Skeletal muscle satellite cell (primary cell): ENCODE measurements around the gene GPHA2.

Experiments
- H3K27me3 ChIP-seq: 2 replicates; pipeline ENCODE4 v1.7.0; 2013; ENCODE audit warnings: low read length; ENCODE audit not compliant: control insufficient read depth, insufficient read depth
- H3K36me3 ChIP-seq: 2 replicates; pipeline ENCODE4 v1.7.0; 2013; ENCODE audit warnings: mild to moderate bottlenecking, control low read depth, low read length; ENCODE audit not compliant: insufficient read depth
- H3K4me1 ChIP-seq: 2 replicates; pipeline ENCODE4 v1.7.0; 2013; ENCODE audit warnings: low read length; ENCODE audit not compliant: control insufficient read depth, insufficient read depth
- H3K4me2 ChIP-seq: 2 replicates; pipeline ENCODE4 v1.7.0; 2013; ENCODE audit warnings: mild to moderate bottlenecking, low read length
- H3K4me3 ChIP-seq: 2 replicates; pipeline ENCODE4 v1.7.0; 2013; ENCODE audit warnings: low read length
- H3K9ac ChIP-seq: 2 replicates; pipeline ENCODE4 v1.7.0; 2013; ENCODE audit warnings: mild to moderate bottlenecking, low read depth, low read length, moderate library complexity
- H3K9me3 ChIP-seq: replicated peaks from 2 replicates; pipeline ENCODE4 v1.7.0; 2013; ENCODE audit warnings: mild to moderate bottlenecking, control low read depth, low read length

Gene GPHA2

DNA sequence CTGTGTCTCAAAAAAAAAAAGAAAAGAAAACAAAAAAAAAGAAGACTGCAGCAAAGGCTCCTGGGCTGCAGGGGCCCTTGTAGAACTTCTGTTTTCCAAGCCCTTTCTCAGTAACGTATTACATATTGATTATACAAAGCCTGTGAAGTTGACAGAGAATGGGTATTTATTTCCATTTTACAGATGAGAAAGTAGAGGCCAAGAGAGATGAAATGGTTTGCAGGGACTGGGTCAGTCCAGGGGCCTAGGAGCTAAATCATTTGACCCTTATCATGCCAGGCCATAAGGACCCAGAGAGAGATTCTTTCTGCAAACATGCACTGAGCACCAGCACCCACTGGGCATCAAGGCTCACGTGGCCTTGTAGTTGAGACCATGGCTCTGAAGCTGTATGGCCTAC lies 6.7 kb downstream of the GPHA2 start:
- no peaks in the 10 kb centered on the region for H3K27me3 ChIP-seq

DNA sequence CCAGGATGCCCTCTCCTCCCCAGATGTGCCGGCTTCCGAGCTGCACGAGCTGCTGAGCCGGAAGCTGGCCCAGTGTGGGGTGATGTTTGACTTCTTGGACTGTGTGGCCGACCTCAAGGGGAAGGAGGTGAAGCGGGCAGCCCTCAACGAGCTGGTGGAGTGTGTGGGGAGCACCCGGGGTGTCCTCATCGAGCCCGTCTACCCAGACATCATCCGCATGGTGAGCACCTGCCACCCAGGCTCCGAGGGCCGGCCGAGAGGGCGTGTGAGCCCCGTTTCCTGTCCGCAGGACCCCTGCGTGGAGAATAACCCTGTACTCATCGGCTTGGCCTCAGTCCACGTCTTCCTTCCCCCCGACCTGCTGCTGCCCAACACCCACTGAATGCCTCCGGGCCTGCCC lies 9.0 kb downstream of the GPHA2 start:
- H3K36me3 ChIP-seq = peaks cover 36% of the 10 kb centered on the region
- no peaks in the 10 kb centered on the region for H3K27me3 ChIP-seq
- H3K4me1 ChIP-seq = peaks cover 15% of the 10 kb centered on the region
- H3K4me3 ChIP-seq = no peak overlapping the region
- no peak overlapping the region for H3K4me2 ChIP-seq
- H3K9ac ChIP-seq = no peak overlapping the region
- H3K9me3 ChIP-seq = no peaks in the 10 kb centered on the region

More for the DNA sequence above, 6.7 kb downstream of the GPHA2 start:
- Histone ChIP-seq H3K9ac (no peak overlapping the region), H3K4me2 (no peak overlapping the region), H3K4me1 (peaks cover 12% of the 10 kb centered on the region), H3K4me3 (no peak overlapping the region), H3K9me3 (no peaks in the 10 kb centered on the region), H3K36me3 (peaks cover 59% of the 10 kb centered on the region)

DNA sequence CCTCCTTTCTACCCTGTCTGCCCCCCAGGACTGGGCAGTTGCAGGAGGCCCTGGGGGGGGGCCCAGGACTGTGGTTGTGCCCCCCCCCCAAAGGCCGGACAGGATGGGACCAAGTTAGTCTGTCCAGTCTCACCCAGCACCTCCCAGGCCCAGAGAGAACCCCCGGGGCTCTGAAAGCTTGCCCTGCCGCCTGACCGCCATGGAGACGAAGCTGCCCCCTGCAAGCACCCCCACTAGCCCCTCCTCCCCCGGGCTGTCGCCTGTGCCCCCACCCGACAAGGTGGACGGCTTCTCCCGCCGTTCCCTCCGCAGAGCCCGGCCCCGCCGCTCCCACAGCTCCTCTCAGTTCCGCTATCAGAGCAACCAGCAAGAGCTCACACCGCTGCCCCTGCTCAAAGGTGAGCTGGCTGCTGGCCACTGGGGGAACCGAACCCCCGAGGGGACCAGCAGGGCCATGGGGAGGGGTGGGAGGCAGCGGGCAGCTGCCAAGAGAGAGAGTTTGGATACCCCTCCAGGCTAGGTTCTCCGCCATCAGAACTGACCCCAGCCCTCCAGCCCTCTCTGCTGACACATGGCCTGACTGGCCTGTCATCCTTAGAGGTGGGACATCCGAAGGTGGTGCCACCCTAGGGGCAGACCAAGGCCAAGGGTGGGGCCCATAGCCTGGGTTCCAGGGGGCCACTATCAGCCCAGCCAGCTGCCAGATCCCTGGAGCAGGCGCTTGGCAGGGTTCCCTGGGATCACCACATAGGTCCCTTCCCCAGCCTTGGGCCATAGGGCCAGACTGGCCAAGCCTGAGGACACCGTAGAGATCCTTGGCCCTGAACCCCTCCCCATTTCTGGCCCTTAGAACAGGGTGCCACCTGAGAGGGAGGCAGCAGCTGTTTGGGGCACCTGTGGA lies 9.9 kb downstream of the GPHA2 start:
- no peaks in the 10 kb centered on the region for H3K9me3 ChIP-seq
- H3K36me3 ChIP-seq = peaks cover 28% of the 10 kb centered on the region
- H3K4me3 ChIP-seq = peak overlapping the region; percentile 93
- peaks cover 15% of the 10 kb centered on the region for H3K4me1 ChIP-seq
- H3K9ac ChIP-seq = peak overlapping the region; percentile 87
- H3K27me3 ChIP-seq = no peaks in the 10 kb centered on the region
- peak overlapping the region; percentile 94 for H3K4me2 ChIP-seq

DNA sequence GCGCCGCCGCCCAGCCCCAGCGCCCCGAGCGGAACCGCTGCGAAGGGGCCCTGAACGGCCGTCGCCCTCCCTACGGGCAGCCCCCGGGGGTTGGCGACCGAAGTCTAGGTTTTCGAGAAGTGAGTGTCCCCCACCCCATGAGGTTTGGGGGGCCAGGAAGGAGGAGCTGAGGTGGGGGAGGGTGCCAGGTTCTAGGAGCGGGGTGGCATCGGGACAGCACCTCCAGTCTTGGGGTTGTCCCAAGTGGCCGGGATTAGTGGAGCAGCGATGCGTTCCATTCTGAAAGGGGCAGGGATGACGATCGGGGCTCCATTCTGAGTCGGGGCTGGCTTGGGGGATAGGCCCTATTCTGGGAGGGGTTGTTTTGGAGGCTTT lies 10.8 kb downstream of the GPHA2 start:
- H3K4me2 ChIP-seq = peak overlapping the region; percentile 94
- H3K27me3 ChIP-seq = no peaks in the 10 kb centered on the region
- peak overlapping the region; percentile 93 for H3K4me3 ChIP-seq
- H3K4me1 ChIP-seq = peaks cover 15% of the 10 kb centered on the region
- H3K36me3 ChIP-seq = peaks cover 19% of the 10 kb centered on the region
- H3K9ac ChIP-seq = peak overlapping the region; percentile 87
- no peaks in the 10 kb centered on the region for H3K9me3 ChIP-seq

DNA sequence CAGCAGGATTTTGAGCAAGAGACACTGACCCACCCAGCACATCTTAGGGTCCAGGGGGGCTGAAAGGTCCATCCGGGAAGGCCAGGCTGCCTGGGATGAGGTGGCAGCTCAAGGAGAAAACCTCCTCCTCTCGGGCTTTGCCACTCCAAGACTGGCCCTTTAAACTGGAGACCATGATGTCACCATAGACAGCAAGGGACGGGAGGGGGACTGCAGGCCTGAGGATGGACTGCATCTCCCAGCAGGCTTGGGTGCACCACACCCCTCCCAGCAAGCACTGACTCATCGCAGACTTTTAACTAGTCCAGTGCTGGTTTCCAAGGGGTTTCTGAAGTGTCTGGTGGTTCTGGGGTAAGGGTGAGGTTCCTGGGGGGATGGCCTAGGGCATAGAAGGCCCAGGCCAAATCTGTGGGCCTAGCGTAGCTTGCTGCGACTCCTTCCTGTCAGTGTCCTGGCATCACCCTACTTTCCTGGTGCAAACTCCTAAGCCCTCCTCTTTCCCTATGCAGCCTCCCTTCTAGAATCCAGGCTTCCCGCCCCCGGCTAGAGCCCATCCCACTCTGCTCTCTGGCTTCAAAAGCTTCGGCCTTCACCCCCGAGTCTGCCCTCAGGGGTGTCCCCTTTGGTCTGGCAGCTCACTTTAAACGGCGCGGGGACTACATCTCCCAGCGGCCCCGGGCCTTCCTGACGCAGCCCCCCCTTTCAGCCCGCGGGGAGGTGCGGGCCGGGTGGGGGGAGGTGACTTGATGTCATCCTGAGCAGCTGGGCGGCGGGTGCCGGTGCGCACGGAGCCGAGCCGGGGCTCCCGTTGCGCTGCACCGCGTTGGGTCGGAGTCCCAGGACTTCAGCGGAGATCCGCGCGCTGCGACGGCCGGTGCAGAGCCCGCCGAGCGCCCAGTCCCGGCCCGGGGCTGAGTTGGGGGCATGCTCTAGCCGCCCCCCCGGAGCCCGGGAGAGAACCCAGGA lies 11.5 kb downstream of the GPHA2 start, which contains the start of gene PPP2R5B:
Gene PPP2R5B, plus strand, starts transcription at position 746 of the 966 bp plus-strand sequence. CDS start 1,046 bp downstream, outside the sequence.
- Histone ChIP-seq H3K36me3 (peaks cover 18% of the 10 kb centered on the region), H3K4me1 (peaks cover 15% of the 10 kb centered on the region), H3K27me3 (no peaks in the 10 kb centered on the region), H3K4me2 (peak within 1 kb of the TSS; percentile 94), H3K9me3 (no peaks in the 10 kb centered on the region), H3K4me3 (peak within 1 kb of the TSS; percentile 93), H3K9ac (peak within 1 kb of the TSS; percentile 87)

DNA sequence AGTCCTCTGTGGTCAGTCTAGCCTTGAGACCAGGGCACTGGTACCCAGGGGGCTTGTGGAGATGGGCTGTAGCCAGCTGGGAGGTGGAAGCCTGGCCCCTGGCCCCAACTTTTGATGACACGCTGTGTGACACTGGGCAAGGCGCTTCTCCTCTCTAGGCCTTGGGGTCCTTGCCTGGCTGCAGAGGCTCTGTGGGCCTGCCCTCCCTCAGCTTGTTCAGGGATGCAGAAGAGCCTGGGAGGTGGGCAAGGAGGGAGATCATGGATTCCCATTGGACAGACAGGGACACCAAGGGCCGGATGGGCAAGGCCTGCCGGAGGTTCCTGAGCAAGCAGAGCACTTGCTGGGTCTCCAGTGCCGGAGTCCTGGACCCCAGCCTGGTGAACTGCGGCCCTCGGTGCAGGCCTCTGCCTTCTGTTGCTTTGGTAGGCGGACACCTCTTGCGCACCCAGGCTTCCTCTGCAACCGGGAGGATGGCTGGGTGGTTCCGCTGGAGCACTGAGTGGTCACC lies 12.5 kb downstream of the GPHA2 start:
- peaks cover 18% of the 10 kb centered on the region for H3K4me1 ChIP-seq
- H3K36me3 ChIP-seq = peaks cover 16% of the 10 kb centered on the region
- peak overlapping the region; percentile 94 for H3K4me2 ChIP-seq
- no peaks in the 10 kb centered on the region for H3K27me3 ChIP-seq
- H3K9ac ChIP-seq = no peak overlapping the region
- no peak overlapping the region for H3K4me3 ChIP-seq
- no peaks in the 10 kb centered on the region for H3K9me3 ChIP-seq

DNA sequence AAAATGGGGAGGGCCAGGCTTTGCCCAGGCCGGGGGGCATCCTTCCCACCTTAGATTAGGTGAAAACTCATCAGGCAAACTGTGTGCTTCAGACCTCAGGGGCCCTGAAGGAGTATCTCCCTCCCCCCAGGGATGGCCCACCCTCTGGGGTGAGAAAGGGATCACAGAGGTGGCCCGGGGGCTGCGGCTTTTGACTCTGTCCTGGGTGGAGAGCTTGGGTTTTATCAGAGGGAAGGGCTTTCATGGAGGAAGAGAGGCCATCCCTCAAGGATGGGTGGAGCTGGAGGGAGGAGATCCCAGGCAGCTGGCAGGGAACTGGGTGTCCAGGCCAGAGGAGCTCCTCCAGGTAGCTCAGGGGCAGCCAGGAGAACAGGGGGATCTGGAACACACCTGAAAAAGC lies 14.3 kb downstream of the GPHA2 start:
- Histone ChIP-seq H3K4me2 (no peak overlapping the region), H3K4me1 (peaks cover 25% of the 10 kb centered on the region), H3K27me3 (no peaks in the 10 kb centered on the region), H3K36me3 (peaks cover 2% of the 10 kb centered on the region), H3K9ac (no peak overlapping the region), H3K9me3 (no peaks in the 10 kb centered on the region), H3K4me3 (no peak overlapping the region)

DNA sequence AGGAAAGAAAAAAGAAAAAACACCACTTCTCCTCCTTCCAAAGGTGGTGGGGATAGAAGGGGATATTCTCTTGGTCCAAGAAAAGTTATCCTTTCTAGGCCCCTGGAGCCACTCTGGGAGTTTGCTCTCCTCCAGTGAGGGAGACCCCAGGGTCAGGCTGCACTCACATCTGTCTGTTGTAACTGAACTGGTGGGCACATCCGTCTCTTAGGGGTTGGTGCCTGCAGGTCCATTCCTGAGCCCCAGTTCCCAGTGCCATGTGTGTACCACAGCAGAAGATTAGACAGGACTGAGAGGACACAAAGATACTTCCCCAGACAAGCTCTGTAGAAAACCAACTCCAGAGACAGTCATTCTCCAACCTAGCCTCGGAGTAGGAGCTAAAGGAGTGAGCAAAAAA lies 15.6 kb downstream of the GPHA2 start:
- H3K27me3 ChIP-seq = no peaks in the 10 kb centered on the region
- no peaks in the 10 kb centered on the region for H3K36me3 ChIP-seq
- H3K4me3 ChIP-seq = no peak overlapping the region
- H3K4me2 ChIP-seq = no peak overlapping the region
- H3K9ac ChIP-seq = no peak overlapping the region
- no peaks in the 10 kb centered on the region for H3K9me3 ChIP-seq
- peaks cover 27% of the 10 kb centered on the region for H3K4me1 ChIP-seq

DNA sequence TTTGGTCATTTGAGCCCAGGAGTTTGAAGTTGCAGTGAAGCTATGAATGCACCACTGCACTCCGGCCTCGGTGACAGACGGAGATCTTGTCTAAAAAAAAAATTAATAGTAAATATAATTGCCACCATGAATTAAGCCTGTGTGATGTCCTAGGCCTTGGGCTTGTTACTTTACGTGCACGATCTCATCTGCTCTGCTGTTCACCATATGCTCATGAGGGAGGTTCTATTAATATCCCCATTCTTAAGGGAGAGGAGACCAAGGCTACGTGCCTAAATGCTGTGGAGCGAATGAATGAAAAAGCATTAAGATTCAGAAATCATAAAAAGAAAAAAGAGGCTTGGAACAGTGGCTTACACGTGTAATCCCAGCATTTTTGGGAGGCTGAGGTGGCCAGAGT lies 16.1 kb downstream of the GPHA2 start:
- Histone ChIP-seq H3K9ac (no peak overlapping the region), H3K27me3 (no peaks in the 10 kb centered on the region), H3K4me1 (peaks cover 27% of the 10 kb centered on the region), H3K36me3 (no peaks in the 10 kb centered on the region), H3K4me2 (no peak overlapping the region), H3K4me3 (no peak overlapping the region), H3K9me3 (no peaks in the 10 kb centered on the region)

DNA sequence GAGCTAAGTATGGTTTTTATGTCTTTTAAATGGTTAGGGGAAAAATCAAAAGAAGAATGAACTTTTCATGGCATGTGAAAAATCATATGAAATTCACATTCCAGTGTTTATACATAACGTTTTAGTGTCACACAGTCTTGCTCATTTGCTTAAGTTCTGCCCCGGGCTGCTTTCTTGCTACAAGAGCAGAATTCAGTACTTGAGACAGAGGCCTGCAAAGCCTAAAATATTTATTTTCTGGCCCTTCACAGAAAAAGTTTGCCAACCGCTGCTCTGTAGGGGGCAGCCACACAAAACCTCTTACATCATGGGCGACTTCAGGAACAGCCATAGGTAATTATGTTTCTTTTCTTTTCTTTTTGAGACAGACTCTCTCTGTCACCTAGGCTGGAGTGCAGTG lies 17.7 kb downstream of the GPHA2 start:
- peak overlapping the region; percentile 72 for H3K9ac ChIP-seq
- peaks cover 8% of the 10 kb centered on the region for H3K36me3 ChIP-seq
- H3K27me3 ChIP-seq = no peaks in the 10 kb centered on the region
- H3K4me2 ChIP-seq = peak overlapping the region; percentile 85
- peaks cover 19% of the 10 kb centered on the region for H3K4me1 ChIP-seq
- H3K9me3 ChIP-seq = no peaks in the 10 kb centered on the region
- H3K4me3 ChIP-seq = peak overlapping the region; percentile 67

DNA sequence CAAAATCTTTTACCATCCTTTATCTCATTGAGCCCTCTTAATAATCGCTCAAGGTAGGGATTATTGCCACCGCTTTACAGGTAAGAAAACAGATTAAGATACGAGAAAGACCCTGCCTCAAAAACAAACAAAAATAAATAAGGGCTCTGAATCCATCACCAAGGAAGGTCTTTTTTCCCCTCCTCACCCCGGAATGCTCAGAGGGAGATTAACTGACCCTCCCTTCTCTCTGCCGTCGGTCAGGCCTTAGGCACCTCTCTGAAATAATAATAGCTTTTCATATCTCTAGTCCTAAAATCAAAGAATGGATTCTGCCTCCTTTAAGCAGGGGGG lies 18.1 kb downstream of the GPHA2 start:
- H3K4me1 ChIP-seq = peaks cover 19% of the 10 kb centered on the region
- peak overlapping the region; percentile 67 for H3K4me3 ChIP-seq
- peak overlapping the region; percentile 72 for H3K9ac ChIP-seq
- no peaks in the 10 kb centered on the region for H3K27me3 ChIP-seq
- H3K36me3 ChIP-seq = peaks cover 11% of the 10 kb centered on the region
- H3K9me3 ChIP-seq = no peaks in the 10 kb centered on the region
- H3K4me2 ChIP-seq = peak overlapping the region; percentile 85
